Ishikawa (cell line): ENCODE results near the gene RUFY3.

Experiments used
- EP300 ChIP-seq: IDR thresholded peaks from 2 replicates; pipeline ENCODE4 v1.6.1; 2012; ENCODE audit warnings: borderline replicate concordance
- FOXM1 ChIP-seq: IDR thresholded peaks from 2 replicates; pipeline ENCODE4 v1.6.1; 2012; ENCODE audit warnings: low read depth, borderline replicate concordance
- MAX ChIP-seq: IDR thresholded peaks from 2 replicates; pipeline ENCODE4 v1.6.1; 2012
- RAD21 ChIP-seq: IDR thresholded peaks from 2 replicates; pipeline ENCODE4 v1.6.1; 2012; ENCODE audit warnings: low read depth
- TAF1 ChIP-seq: IDR thresholded peaks from 2 replicates; pipeline ENCODE4 v1.6.1; 2012; ENCODE audit warnings: low read depth, mild to moderate bottlenecking
- TCF12 ChIP-seq: IDR thresholded peaks from 2 replicates; pipeline ENCODE4 v1.6.1; 2012; ENCODE audit warnings: low read depth
- YY1 ChIP-seq: IDR thresholded peaks from 2 replicates; pipeline ENCODE4 v1.6.1; 2012; ENCODE audit warnings: low read depth
- ZBTB7A ChIP-seq: IDR thresholded peaks from 2 replicates; pipeline ENCODE4 v1.6.1; 2012; ENCODE audit warnings: low read depth
- TF ChIP-seq, protein P1 (sequence below): IDR thresholded peaks from 2 replicates; pipeline ENCODE4 v1.6.1; 2012
- TF ChIP-seq, protein P2 (sequence below): IDR thresholded peaks from 2 replicates; pipeline ENCODE4 v1.6.1; 2012; ENCODE audit warnings: low read depth, mild to moderate bottlenecking

- TF ChIP-seq TAF1 (no peak), RAD21 (no peak), EP300 (no peak), ZBTB7A (no peak), YY1 (no peak), FOXM1 (no peak), MAX (no peak), TCF12 (no peak)
- TF ChIP-seq, protein P1, sequence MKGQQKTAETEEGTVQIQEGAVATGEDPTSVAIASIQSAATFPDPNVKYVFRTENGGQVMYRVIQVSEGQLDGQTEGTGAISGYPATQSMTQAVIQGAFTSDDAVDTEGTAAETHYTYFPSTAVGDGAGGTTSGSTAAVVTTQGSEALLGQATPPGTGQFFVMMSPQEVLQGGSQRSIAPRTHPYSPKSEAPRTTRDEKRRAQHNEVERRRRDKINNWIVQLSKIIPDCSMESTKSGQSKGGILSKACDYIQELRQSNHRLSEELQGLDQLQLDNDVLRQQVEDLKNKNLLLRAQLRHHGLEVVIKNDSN: no peak
- TF ChIP-seq, protein P2, sequence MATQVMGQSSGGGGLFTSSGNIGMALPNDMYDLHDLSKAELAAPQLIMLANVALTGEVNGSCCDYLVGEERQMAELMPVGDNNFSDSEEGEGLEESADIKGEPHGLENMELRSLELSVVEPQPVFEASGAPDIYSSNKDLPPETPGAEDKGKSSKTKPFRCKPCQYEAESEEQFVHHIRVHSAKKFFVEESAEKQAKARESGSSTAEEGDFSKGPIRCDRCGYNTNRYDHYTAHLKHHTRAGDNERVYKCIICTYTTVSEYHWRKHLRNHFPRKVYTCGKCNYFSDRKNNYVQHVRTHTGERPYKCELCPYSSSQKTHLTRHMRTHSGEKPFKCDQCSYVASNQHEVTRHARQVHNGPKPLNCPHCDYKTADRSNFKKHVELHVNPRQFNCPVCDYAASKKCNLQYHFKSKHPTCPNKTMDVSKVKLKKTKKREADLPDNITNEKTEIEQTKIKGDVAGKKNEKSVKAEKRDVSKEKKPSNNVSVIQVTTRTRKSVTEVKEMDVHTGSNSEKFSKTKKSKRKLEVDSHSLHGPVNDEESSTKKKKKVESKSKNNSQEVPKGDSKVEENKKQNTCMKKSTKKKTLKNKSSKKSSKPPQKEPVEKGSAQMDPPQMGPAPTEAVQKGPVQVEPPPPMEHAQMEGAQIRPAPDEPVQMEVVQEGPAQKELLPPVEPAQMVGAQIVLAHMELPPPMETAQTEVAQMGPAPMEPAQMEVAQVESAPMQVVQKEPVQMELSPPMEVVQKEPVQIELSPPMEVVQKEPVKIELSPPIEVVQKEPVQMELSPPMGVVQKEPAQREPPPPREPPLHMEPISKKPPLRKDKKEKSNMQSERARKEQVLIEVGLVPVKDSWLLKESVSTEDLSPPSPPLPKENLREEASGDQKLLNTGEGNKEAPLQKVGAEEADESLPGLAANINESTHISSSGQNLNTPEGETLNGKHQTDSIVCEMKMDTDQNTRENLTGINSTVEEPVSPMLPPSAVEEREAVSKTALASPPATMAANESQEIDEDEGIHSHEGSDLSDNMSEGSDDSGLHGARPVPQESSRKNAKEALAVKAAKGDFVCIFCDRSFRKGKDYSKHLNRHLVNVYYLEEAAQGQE: no peak
Observed at GRCh38 chr4:70842761-70843435, 121.1 kb downstream of the RUFY3 start.
